DND-41 (cell line): ENCODE data around the gene ART3.

Source experiments
- ATAC-seq: fragments of 200-7000 bp; cut with Tn5 transposase; 3 replicates; pipeline ENCODE4 v1.9.1; 2021; ENCODE audit warnings: low read depth; ENCODE audit not compliant: insufficient read depth
- DNase-seq: peaks from one replicate; pipeline ENCODE4 v3.0.0-alpha.2; 2020
- H2AFZ ChIP-seq: 2 replicates; pipeline ENCODE4 v1.6.0; 2012; ENCODE audit warnings: low read depth, low read length
- H3K27ac ChIP-seq: 2 replicates; pipeline ENCODE4 v1.5.1; 2012; ENCODE audit warnings: low read length, inconsistent platforms
- H3K27me3 ChIP-seq: fragments of 200-600 bp; sonication (generic); 2 replicates; pipeline ENCODE4 v1.6.0; 2012; ENCODE audit warnings: low read length, mild to moderate bottlenecking, inconsistent platforms; ENCODE audit not compliant: insufficient read depth, poor library complexity
- H3K36me3 ChIP-seq: 2 replicates; pipeline ENCODE4 v1.5.1; 2012; ENCODE audit warnings: low read length, inconsistent platforms; ENCODE audit not compliant: insufficient read depth
- H3K4me1 ChIP-seq: 2 replicates; pipeline ENCODE4 v1.5.1; 2012; ENCODE audit warnings: mild to moderate bottlenecking, low read length; ENCODE audit not compliant: insufficient read depth
- H3K4me2 ChIP-seq: 2 replicates; pipeline ENCODE4 v1.6.0; 2012; ENCODE audit warnings: mild to moderate bottlenecking, moderate library complexity, low read length, inconsistent platforms; ENCODE audit not compliant: insufficient read depth
- H3K4me3 ChIP-seq, 2 experiments: fragments of 200-600 bp in 1 of 2; shearing (Covaris generic) in 1 of 2; 2 replicates each; pipeline ENCODE4 v1.5.1; 2012 to 2016; ENCODE audit warnings: inconsistent platforms in 2 of 2, low read length in 2 of 2, mild to moderate bottlenecking in 2 of 2, low read depth in 1 of 2, moderate library complexity in 1 of 2
- H3K79me2 ChIP-seq: 2 replicates; pipeline ENCODE4 v1.6.0; 2012; ENCODE audit warnings: low read length, inconsistent platforms; ENCODE audit not compliant: insufficient read depth
- H3K9ac ChIP-seq: 2 replicates; pipeline ENCODE4 v1.6.0; 2012; ENCODE audit warnings: low read depth, mild to moderate bottlenecking, inconsistent platforms, low read length, moderate library complexity
- H3K9me3 ChIP-seq: 2 replicates; pipeline ENCODE4 v1.5.1; 2012; ENCODE audit warnings: low read length, moderate library complexity, mild to moderate bottlenecking, inconsistent platforms; ENCODE audit not compliant: insufficient read depth, severe bottlenecking
- H4K20me1 ChIP-seq: 2 replicates; pipeline ENCODE4 v1.6.0; 2012; ENCODE audit warnings: low read length; ENCODE audit not compliant: insufficient read depth
- CTCF ChIP-seq: IDR thresholded peaks from 2 replicates; pipeline ENCODE4 v1.5.1; 2012; ENCODE audit warnings: borderline replicate concordance, low read length, moderate library complexity, mild to moderate bottlenecking; ENCODE audit not compliant: poor library complexity, severe bottlenecking; ENCODE audit errors: extremely low read depth
- EZH2 ChIP-seq: IDR thresholded peaks from 3 replicates; pipeline ENCODE4 v1.6.1; 2012; ENCODE audit warnings: borderline replicate concordance, low read depth, mild to moderate bottlenecking, moderate library complexity, low read length, inconsistent platforms; ENCODE audit not compliant: severe bottlenecking

ART3 gene

GRCh38 chr4:76120199-76120598 is 45.7 kb downstream of the ART3 start:
- H2AFZ ChIP-seq: no peak overlapping the region
- H3K4me1 ChIP-seq: no peaks in the 10 kb centered on the region
- H3K79me2 ChIP-seq: no peaks in the 10 kb centered on the region
- H3K4me3 ChIP-seq: no peak overlapping the region
- no peak overlapping the region for H3K27ac ChIP-seq
- ATAC-seq: no peak
- no peak overlapping the region for H3K4me2 ChIP-seq
- no peak for DNase-seq
- no peaks in the 10 kb centered on the region for H4K20me1 ChIP-seq
- no peak for TF ChIP-seq EZH2
- no peak for TF ChIP-seq CTCF
- H3K9ac ChIP-seq: no peak overlapping the region
- H3K9me3 ChIP-seq: no peaks in the 10 kb centered on the region
- H3K36me3 ChIP-seq: peaks cover 85% of the 10 kb centered on the region
- H3K27me3 ChIP-seq: no peaks in the 10 kb centered on the region

DNA sequence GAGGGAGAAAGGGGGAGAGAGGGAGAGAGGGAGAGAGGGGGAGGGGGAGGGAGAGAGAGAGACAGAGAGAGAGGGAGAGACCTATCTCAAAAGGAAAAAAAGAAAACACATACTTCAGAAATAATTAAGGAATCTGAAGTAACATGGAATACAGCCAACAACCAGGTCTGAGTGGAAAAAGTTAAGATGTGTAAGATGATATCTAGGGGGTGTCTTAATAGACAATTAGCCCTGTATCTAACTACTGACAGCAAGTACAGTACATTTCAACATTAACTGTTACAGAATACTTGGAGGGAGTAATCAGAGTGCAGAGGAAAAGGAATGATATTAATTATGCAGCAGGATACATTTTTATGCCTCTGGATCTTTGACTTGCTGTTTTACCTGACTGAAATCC is 51.3 kb downstream of the ART3 start:
- H3K9ac ChIP-seq: no peak overlapping the region
- no peak overlapping the region for H3K27ac ChIP-seq
- no peaks in the 10 kb centered on the region for H3K27me3 ChIP-seq
- no peak overlapping the region for H3K4me3 ChIP-seq
- TF ChIP-seq EZH2: no peak
- TF ChIP-seq CTCF: no peak
- no peak for DNase-seq
- H3K9me3 ChIP-seq: no peaks in the 10 kb centered on the region
- no peak overlapping the region for H3K4me2 ChIP-seq
- no peaks in the 10 kb centered on the region; the same call in 1 of the 2 replicates for H4K20me1 ChIP-seq
- H3K36me3 ChIP-seq: peaks cover 78% of the 10 kb centered on the region
- no peak for ATAC-seq
- peaks cover 8% of the 10 kb centered on the region for H3K79me2 ChIP-seq
- no peaks in the 10 kb centered on the region for H3K4me1 ChIP-seq
- no peak overlapping the region for H2AFZ ChIP-seq

DNA sequence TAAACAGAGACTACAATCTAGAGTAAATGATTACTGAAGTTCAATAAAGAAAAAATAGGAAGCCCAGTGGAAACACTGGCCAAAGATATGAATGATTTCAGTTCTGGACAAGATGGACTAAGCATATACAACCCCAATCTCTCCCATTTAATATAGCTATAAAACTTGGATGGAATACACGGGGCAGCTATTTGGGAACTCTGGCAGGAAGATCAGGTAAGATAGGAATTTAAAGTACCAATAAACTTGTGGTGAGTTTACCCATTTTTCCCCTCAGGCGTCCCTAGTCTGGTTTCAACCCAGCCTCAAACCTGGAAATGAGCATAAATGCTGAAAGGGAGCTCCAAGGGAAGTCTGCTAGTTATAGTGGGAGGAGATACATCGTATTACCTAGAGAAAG is 53.2 kb downstream of the ART3 start:
- Histone ChIP-seq H3K27me3 (no peaks in the 10 kb centered on the region), H3K4me1 (no peaks in the 10 kb centered on the region), H2AFZ (no peak overlapping the region), H3K4me3 (no peak overlapping the region), H3K9ac (no peak overlapping the region), H3K4me2 (no peak overlapping the region), H3K9me3 (no peaks in the 10 kb centered on the region), H4K20me1 (no peaks in the 10 kb centered on the region; the same call in 1 of the 2 replicates), H3K36me3 (peaks cover 71% of the 10 kb centered on the region), H3K27ac (no peak overlapping the region), H3K79me2 (peaks cover 11% of the 10 kb centered on the region)
- DNase-seq (no peak), ATAC-seq (no peak)
- no peak for TF ChIP-seq EZH2
- no peak for TF ChIP-seq CTCF

GRCh38 chr4:76141241-76141640 is 66.7 kb downstream of the ART3 start:
- no peak overlapping the region for H3K4me3 ChIP-seq
- H3K27ac ChIP-seq: no peak overlapping the region
- TF ChIP-seq EZH2 (no peak), CTCF (no peak)
- ATAC-seq: no peak
- peaks cover 21% of the 10 kb centered on the region for H4K20me1 ChIP-seq
- H3K4me2 ChIP-seq: no peak overlapping the region
- no peak overlapping the region for H2AFZ ChIP-seq
- H3K27me3 ChIP-seq: no peaks in the 10 kb centered on the region
- no peak for DNase-seq
- H3K9ac ChIP-seq: no peak overlapping the region
- peaks cover 7% of the 10 kb centered on the region for H3K4me1 ChIP-seq
- peaks cover 96% of the 10 kb centered on the region for H3K79me2 ChIP-seq
- H3K9me3 ChIP-seq: no peaks in the 10 kb centered on the region
- H3K36me3 ChIP-seq: peaks cover 66% of the 10 kb centered on the region
